PC-3 (cell line): ENCODE data around the gene MAT2B.

Experiments
- EZH2 ChIP-seq: fragments of 300-600 bp; sonication (generic); IDR thresholded peaks from one replicate; pipeline ENCODE4 v1.6.1; 2017; ENCODE audit warnings: antibody characterized with exemption, mild to moderate bottlenecking, low read length; ENCODE audit not compliant: unreplicated experiment
- EZH2phosphoT487 ChIP-seq: fragments of 300-600 bp; sonication (generic); IDR thresholded peaks from 2 replicates; pipeline ENCODE4 v1.6.1; 2018; ENCODE audit warnings: mild to moderate bottlenecking, antibody characterized with exemption, low read length, borderline replicate concordance
- TF ChIP-seq, protein P1 (sequence below): fragments of 300-600 bp; sonication (generic); conservative IDR thresholded peaks from 2 replicates; pipeline ENCODE4 v1.5.1; 2017; ENCODE audit warnings: antibody characterized with exemption, low read depth, mild to moderate bottlenecking, low read length

DNA sequence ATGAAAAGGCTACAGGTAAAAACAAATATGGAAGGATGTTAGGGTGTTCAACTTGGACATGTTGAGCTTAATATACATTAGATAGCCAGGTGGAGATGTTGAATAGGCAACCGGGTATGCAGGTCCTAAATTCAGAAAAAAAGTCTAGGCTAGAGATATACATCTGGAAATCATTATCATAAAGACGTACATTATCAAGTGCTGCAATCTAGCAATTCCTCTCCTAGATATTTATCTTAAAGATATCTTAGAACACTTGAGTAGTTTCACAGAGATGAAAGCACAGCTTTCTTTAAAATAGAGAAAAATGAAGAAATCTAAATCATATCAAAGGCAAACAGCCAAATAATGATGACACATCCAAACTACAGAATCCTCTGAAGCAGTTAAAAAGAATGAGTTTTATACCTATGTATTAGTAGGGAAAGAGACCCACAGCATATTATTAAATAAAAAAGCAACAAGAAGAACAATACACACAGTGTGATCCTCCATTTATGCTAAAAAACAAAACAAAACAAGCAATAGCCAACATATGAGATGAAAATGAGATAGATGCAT lies 49.3 kb upstream of the MAT2B start:
- TF ChIP-seq, protein P1, sequence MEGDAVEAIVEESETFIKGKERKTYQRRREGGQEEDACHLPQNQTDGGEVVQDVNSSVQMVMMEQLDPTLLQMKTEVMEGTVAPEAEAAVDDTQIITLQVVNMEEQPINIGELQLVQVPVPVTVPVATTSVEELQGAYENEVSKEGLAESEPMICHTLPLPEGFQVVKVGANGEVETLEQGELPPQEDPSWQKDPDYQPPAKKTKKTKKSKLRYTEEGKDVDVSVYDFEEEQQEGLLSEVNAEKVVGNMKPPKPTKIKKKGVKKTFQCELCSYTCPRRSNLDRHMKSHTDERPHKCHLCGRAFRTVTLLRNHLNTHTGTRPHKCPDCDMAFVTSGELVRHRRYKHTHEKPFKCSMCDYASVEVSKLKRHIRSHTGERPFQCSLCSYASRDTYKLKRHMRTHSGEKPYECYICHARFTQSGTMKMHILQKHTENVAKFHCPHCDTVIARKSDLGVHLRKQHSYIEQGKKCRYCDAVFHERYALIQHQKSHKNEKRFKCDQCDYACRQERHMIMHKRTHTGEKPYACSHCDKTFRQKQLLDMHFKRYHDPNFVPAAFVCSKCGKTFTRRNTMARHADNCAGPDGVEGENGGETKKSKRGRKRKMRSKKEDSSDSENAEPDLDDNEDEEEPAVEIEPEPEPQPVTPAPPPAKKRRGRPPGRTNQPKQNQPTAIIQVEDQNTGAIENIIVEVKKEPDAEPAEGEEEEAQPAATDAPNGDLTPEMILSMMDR = no peak
- no peak for TF ChIP-seq EZH2phosphoT487
- no peak for TF ChIP-seq EZH2
